GM21390 (cell line): Measurements from ENCODE around the gene OR2D3.
"Not testable (repeated sequence)": the region's sequence is repeated elsewhere in the genome, so short reads cannot be mapped to it uniquely, and the experiment has no call there.

Experiments
- ATAC-seq: cut with Tn5 transposase; IDR thresholded peaks from one replicate; pipeline ENCODE4 v1.9.1; 2021; ENCODE audit not compliant: unreplicated experiment

Gene OR2D3

DNA sequence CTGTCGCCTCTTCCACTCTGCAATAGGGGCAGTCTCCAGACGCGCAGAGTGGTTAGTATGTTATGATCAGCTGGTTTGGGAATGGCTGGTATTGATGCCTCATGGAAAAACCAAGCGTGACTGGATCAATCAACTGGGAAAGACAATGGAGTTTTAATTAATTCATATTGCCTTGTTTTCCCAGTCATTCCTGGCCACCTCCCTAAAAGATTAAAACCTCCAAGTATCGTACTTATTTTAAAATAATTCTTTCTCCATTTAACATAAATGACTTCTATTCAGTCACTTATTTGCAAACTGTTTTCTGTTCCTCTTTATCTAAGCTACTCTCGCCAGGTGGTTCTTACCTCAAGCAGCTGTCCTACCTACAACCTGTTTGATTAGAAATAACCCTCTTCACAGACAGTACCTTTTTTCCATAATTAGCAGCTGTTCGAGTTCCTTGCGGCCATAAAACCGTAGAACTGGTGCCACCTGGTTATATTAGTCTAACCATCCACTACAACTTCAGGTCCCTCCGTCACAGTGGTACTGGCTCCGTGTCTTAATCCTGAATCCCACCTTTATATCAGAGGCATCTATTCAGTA, 6.3 kb downstream of the OR2D3 start:
- ATAC-seq: peak; percentile 63

DNA sequence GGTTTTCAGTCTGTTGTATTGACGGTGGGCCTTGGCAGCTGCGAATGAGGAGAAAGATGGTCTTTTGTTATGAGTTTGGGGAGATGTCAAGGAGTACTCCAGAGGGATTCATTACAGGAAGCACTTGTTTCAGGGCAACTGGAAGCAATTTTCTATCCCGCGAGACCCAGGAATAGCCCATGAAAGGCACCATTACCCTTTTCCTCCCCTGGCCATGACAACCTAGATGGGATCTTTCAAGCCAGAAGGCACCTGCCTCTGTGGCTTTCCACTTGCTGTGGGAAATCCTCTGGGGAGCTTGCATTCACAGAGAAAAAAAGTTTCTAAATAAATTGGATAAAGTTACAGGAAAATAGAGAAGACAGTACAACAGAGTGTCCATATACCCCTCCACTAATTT, 8.1 kb downstream of the OR2D3 start:
- no peak for ATAC-seq

DNA sequence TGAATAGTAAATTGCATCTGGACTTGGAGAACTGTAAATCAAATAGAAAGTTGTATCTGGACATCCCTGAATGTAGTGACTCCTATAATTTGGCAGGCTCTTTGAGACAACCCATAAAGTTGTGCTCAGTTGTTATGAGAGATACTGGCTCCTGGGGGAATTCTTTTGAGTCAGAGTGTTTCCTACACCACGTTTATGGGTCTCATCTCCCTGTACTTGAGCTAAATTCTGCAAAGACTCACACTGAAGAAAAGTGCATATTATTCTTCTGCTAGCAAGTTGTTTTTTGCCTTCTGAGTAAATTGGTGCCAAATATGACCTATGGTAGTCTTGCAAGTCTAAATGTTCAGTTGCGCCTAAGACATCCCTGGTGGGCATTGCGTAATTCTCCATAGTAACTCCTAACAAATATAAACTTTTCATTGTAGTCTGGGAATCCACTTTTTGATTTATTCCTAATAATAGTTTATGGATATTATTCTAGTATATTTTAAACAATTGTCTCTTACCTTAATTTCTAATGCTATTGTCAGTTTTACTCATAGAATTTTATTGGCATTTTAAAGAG, 10.4 kb downstream of the OR2D3 start:
- no peak for ATAC-seq

DNA sequence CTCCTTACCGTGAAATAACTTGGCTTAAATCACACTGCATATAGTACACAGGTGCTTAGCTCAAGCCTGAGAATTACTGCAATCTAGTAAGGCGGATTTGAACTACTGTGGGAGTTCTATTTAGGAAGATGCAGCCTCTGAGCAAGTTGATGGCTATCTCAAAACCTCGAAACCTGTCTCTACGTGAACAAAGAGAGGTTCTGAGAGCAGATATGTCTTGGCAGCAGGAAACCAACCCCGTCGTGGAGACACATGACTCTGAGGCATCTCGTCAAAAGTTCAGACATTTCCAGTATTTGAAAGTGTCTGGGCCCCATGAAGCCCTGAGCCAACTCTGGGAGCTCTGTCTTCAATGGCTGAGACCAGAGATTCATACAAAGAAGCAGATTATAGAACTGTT, 11.3 kb downstream of the OR2D3 start:
- no peak for ATAC-seq

DNA sequence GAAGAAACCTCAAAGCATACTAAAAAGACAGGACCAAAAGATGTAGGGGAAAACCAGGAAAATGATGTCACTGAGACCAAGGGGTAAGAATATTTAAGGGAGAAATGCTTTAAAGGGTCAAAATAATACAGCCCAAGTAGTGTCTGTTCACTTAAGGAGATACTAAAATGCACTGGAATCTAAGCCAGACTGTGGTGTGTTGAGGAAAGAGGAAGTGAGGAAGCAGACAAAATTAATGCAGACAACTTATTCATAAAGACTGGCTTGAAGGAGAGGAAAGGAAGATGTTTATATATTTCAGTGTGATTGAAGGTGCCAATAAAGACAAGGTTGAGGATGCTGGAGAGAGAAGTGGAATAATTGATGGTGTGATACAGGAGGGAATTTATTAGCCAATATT, 21.2 kb downstream of the OR2D3 start:
- ATAC-seq: no peak

DNA sequence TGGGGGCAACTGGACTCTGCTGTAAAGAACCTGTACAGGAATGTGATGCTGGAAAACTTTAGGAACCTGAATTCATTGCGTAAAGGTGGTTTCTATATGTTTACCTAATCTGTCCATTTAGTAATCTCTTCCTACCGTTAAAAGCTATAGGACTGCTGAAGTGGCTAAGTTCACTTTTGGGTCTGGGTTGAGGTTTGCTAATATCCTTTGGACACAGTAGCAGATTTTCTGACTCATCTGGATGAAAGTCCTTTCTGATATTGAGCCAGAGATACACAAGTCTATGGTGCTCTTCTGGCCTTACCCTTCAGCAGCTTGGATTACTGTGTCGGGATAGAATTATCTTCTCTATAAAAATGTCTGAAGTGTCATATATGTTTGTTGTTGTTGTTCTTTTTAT, 22.3 kb downstream of the OR2D3 start:
- ATAC-seq: no peak

DNA sequence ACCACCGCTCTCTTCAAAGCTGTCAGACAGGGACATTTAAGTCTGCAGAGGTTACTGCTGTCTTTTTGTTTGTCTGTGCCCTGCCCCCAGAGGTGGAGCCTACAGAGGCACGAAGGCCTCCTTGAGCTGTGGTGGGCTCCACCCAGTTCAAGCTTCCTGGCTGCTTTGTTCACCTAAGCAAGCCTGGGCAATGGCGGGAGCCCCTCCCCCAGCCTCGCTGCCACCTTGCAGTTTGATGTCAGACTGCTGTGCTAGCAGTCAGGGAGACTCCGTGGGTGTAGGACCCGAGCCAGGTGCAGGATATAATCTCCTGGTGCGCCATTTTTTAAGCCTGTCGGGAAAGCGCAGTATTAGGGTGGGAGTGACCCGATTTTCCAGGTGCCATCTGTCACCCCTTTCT, 33.4 kb downstream of the OR2D3 start:
- not testable (repeated sequence) for ATAC-seq

DNA sequence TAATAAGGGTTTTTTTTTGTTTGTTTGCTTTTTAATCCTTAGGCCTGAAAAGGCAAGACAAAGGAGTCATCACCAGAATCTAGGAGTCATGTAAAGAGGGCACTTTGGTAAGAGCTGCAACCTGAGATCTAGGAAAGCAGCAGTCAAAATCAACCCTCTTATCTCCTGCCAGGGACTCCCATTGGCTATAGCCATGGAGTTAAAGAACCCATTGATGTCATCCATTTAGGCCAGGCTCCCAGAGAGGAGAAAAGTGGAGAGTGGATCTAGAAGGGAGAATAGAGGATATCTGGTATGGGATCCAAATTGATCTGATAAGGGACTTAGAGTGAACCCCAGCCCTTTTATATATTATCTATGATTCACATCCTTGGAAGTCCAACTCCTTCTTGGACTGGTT, 41.3 kb downstream of the OR2D3 start:
- no peak for ATAC-seq

DNA sequence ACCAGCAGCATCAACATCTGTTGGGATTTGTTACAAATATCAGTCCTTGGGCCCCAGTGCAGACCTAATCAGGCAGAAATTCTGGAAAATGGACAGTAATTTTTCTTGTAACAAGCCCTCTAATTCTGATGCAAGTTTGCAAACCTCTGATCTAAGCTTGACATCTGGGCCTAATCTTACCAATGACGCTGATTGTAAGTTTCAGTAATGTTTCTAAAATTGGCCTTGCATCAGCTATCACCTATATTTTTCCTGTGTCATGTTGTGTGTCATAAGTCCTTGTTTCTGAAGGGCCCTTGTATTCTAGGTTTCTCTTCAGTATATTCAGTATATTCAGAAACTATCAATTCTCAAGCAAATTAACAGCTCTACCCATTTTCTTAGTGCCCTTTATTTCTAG, 41.9 kb downstream of the OR2D3 start:
- peak; percentile 72 for ATAC-seq

DNA sequence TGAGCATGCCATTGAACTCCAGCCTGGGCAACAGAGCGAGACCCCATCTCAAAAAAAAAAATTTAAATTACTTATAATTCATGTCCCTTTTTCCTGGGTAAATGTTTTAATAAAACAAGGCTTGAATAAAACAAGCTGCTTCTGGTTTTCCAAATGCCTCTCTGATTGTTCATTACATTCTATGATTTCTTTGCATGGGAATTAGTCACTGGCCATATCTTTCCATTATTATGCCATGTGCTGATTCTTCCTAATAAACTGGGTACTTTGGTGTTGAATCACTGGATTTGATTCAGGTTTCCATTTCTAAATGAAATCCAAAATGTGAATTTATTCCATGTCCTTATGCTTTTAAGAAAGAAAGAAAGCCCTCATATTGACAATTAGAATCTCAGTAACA, 48.0 kb downstream of the OR2D3 start:
- ATAC-seq: no peak

DNA sequence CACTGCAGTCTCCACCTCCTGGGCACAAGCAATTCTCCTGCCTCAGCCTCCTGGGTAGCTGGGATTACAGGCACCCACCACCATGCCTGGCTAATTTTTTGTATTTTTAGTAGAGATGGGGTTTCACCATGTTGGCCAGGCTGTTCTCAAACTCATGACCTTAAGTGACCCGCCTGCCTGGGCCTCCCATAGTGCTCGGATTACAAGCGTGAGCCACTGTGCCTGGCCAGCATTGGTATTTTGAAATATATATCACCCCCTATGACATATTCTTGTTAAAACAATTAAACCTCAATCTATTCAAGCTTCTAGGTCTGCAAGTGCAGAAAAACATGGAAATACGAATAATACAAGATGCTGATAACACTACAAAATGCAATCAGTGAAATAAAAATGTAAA, 49.1 kb downstream of the OR2D3 start:
- ATAC-seq: not testable (repeated sequence)
